Mesendoderm (in vitro differentiated cells): Measurements from ENCODE around the gene KIF2C. TPM values are rescaled to one million over a fixed set of nuclear protein-coding genes. Genes with fewer than 3 reads are reported as not detected.

Experiments
- DNase-seq: peaks from one replicate; pipeline ENCODE4 v3.0.0; 2013
- H2AK5ac ChIP-seq: 2 replicates; pipeline ENCODE4 v1.6.1; 2013; ENCODE audit warnings: low read length, inconsistent platforms
- H2BK120ac ChIP-seq: 2 replicates; pipeline ENCODE4 v1.6.1; 2013; ENCODE audit warnings: low read depth, mild to moderate bottlenecking, low read length, moderate library complexity, mixed read lengths
- H2BK15ac ChIP-seq: replicated peaks from 2 replicates; pipeline ENCODE4 v1.6.1; 2013; ENCODE audit warnings: low read depth, mild to moderate bottlenecking, moderate library complexity
- H2BK5ac ChIP-seq: 2 replicates; pipeline ENCODE4 v1.6.1; 2013; ENCODE audit warnings: low read length, inconsistent platforms
- H3K18ac ChIP-seq: 2 replicates; pipeline ENCODE4 v1.6.1; 2013; ENCODE audit warnings: mild to moderate bottlenecking, low read length, mixed read lengths
- H3K23ac ChIP-seq: one replicate; pipeline ENCODE4 v1.6.1; 2013; ENCODE audit warnings: low read length
- H3K27ac ChIP-seq: 2 replicates; pipeline ENCODE4 v1.5.1; 2013; ENCODE audit warnings: low read depth, mild to moderate bottlenecking, inconsistent platforms, low read length, moderate library complexity
- H3K27me3 ChIP-seq: 2 replicates; pipeline ENCODE4 v1.6.1; 2013; ENCODE audit warnings: low read length, control low read depth, mild to moderate bottlenecking, inconsistent platforms; ENCODE audit not compliant: insufficient read depth, poor library complexity
- H3K36me3 ChIP-seq: 2 replicates; pipeline ENCODE4 v1.6.1; 2013; ENCODE audit warnings: low read length, inconsistent platforms; ENCODE audit not compliant: control insufficient read depth, insufficient read depth
- H3K4ac ChIP-seq: one replicate; pipeline ENCODE4 v1.6.1; 2013; ENCODE audit warnings: low read depth, mild to moderate bottlenecking, low read length, moderate library complexity
- H3K4me1 ChIP-seq: 2 replicates; pipeline ENCODE4 v1.6.1; 2013; ENCODE audit warnings: low read depth, low read length, inconsistent platforms; ENCODE audit not compliant: control insufficient read depth
- H3K4me2 ChIP-seq: 2 replicates; pipeline ENCODE4 v1.6.1; 2013; ENCODE audit warnings: low read length
- H3K4me3 ChIP-seq: 2 replicates; pipeline ENCODE4 v1.5.1; 2013; ENCODE audit warnings: mild to moderate bottlenecking, low read length
- H3K56ac ChIP-seq: one replicate; pipeline ENCODE4 v1.6.1; 2013; ENCODE audit warnings: low read length
- H3K79me1 ChIP-seq: 2 replicates; pipeline ENCODE4 v1.6.1; 2013; ENCODE audit warnings: low read length, inconsistent platforms
- H3K79me2 ChIP-seq: 2 replicates; pipeline ENCODE4 v1.6.1; 2013; ENCODE audit warnings: mild to moderate bottlenecking, low read length; ENCODE audit not compliant: control insufficient read depth, insufficient read depth
- H3K9ac ChIP-seq: 2 replicates; pipeline ENCODE4 v1.6.1; 2013; ENCODE audit warnings: low read length, inconsistent platforms
- H4K5ac ChIP-seq: one replicate; pipeline ENCODE4 v1.6.1; 2013; ENCODE audit warnings: low read length
- H4K8ac ChIP-seq: one replicate; pipeline ENCODE4 v1.6.1; 2013; ENCODE audit warnings: low read depth, mild to moderate bottlenecking, control low read depth, low read length, moderate library complexity
- WGBS: extraction: QIAGEN DNeasy Blood & Tissue Kit; methylation state at CpG from one replicate; pipeline ENCODE4 v1.1.7; 2013; ENCODE audit warnings: low lambda C conversion rate, missing lambda C conversion rate; ENCODE audit not compliant: insufficient coverage; ENCODE audit errors: extremely low coverage; 5-methylcytosine and 5-hydroxymethylcytosine counted together
- polyA plus RNA-seq, 2 experiments: library from polyadenylated mRNA; stranded (reverse); fragments of 200-250 nt; gene quantifications; one replicate each; pipeline ENCODE4 v1.2.3, GENCODE V29; 2013

Gene KIF2C
- 52.5 TPM for polyA plus RNA-seq (2013, experiment 1 of 2)
- 50.5 TPM for polyA plus RNA-seq (2013, experiment 2 of 2)

DNA sequence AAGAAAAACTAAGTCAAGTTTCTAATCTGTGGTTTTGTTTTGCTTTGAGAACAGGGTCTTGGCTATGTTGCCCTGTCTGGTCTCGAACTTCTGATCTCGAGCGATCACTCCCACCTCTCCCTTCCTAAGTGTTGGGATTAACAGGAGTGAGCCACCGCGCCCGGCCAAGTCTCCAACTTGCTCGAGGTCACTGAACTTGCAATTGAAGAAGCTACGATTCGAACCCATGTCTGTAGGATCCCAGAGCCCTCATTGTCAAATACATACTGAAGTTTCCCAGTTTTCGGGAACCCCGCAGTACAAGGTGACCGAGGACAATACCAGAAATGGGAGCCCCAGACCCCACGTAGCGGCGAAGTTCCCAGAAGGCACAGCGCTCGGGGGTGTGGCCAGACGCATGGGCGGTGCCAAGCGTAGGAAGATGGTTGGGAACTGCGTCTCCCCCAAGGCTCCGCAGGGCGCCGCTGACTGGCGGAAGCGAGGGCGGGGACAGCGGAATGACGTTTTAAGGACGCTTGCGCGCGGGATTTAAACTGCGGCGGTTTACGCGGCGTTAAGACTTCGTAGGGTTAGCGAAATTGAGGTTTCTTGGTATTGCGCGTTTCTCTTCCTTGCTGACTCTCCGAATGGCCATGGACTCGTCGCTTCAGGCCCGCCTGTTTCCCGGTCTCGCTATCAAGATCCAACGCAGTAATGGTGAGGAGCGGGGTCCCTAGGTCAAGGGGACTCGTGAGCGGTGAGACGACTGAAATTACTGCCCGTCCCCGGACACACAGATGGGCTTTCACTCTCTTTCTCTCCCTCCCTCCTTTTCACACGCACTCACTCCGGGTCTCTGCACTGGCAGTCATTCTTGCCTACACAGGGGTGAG is at the start of gene KIF2C:
Gene KIF2C (plus strand): TSS at position 531 of the 872 bp plus-strand sequence. CDS start 96 bp downstream, at position 627.
- peak; percentile 98 for DNase-seq
- Histone ChIP-seq H3K36me3 (peaks cover 2% of the 10 kb centered on the region), H3K23ac (no peak within 1 kb of the TSS), H2BK120ac (no peak within 1 kb of the TSS), H4K5ac (no peak within 1 kb of the TSS), H3K4me2 (peak within 1 kb of the TSS; percentile 86), H3K4ac (peak within 1 kb of the TSS; percentile 38), H2BK5ac (peak within 1 kb of the TSS; percentile 49), H3K4me3 (peak within 1 kb of the TSS; percentile 95), H3K79me1 (peaks cover 17% of the 10 kb centered on the region), H3K27ac (peak within 1 kb of the TSS; percentile 54), H3K18ac (peak within 1 kb of the TSS; percentile 41), H3K27me3 (no peaks in the 10 kb centered on the region), H4K8ac (no peak within 1 kb of the TSS), H3K79me2 (peaks cover 24% of the 10 kb centered on the region), H3K4me1 (no peaks in the 10 kb centered on the region), H2AK5ac (peak within 1 kb of the TSS; percentile 61), H3K56ac (peak within 1 kb of the TSS; percentile 92), H2BK15ac (no peak within 1 kb of the TSS), H3K9ac (peak within 1 kb of the TSS; percentile 84)
- WGBS, result no CpG with 5 or more reads among the region's 57 CpGs

DNA sequence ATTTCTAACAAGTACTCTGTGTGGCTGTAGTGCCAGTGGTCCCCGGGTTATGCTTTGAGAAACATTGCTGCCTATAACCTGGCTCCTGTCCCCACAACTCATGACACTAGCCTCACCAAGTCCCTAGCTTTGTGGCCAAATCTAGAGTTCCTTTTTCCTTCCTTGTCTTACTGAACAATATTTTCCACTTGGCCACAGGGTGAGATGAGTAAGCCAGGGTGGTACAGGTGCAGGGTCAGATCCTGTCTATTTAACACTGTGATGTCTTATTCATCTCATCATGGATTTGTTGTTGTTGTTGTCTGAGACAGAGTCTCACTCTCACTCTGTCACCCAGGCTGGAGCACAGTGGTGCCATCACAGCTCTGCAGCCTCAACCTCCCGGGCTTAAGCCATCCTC is 46.5 kb upstream of the KIF2C start:
- H3K79me2 ChIP-seq, result no peaks in the 10 kb centered on the region
- no peak overlapping the region for H3K56ac ChIP-seq
- no peak overlapping the region for H4K8ac ChIP-seq
- no peak overlapping the region for H3K27ac ChIP-seq
- no peak overlapping the region for H2BK120ac ChIP-seq
- H3K23ac ChIP-seq, result no peak overlapping the region
- no peaks in the 10 kb centered on the region for H3K79me1 ChIP-seq
- no CpG with 5 or more reads among the region's 2 CpGs for WGBS
- no peak overlapping the region for H3K9ac ChIP-seq
- no peaks in the 10 kb centered on the region for H3K36me3 ChIP-seq
- H3K4me1 ChIP-seq, result no peaks in the 10 kb centered on the region
- no peak overlapping the region for H3K4me3 ChIP-seq
- H2BK5ac ChIP-seq, result no peak overlapping the region
- no peak overlapping the region for H3K18ac ChIP-seq
- H4K5ac ChIP-seq, result no peak overlapping the region
- no peak overlapping the region for H3K4ac ChIP-seq
- no peak overlapping the region for H2BK15ac ChIP-seq
- DNase-seq, result no peak
- no peaks in the 10 kb centered on the region for H3K27me3 ChIP-seq
- H3K4me2 ChIP-seq, result no peak overlapping the region
- no peak overlapping the region for H2AK5ac ChIP-seq

DNA sequence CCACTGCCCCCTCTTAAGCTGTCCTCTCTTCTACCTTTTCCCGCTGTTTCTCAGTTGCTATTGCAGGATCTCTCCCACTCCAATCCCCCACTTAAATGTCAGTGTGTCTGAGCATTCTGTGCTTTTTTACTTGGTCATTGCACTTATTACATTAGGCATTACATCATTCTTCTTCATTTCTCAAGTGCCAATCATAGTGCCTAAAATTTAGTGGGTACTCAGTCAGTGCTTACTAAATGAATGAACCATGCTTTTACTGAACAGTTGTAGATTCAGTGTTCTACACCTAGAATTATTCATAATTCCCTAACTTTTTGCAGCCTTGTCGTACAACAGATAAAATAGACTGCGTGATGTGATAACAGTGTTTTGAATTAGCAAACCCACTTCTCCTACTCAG is 45.7 kb upstream of the KIF2C start:
- Histone ChIP-seq H3K79me2 (no peaks in the 10 kb centered on the region), H3K4ac (no peak overlapping the region), H2BK5ac (no peak overlapping the region), H4K8ac (no peak overlapping the region), H3K27me3 (no peaks in the 10 kb centered on the region), H2AK5ac (no peak overlapping the region), H3K18ac (no peak overlapping the region), H4K5ac (no peak overlapping the region), H2BK15ac (no peak overlapping the region), H3K27ac (no peak overlapping the region), H3K4me1 (no peaks in the 10 kb centered on the region), H3K36me3 (no peaks in the 10 kb centered on the region), H2BK120ac (no peak overlapping the region), H3K56ac (no peak overlapping the region), H3K9ac (no peak overlapping the region), H3K4me2 (no peak overlapping the region), H3K23ac (no peak overlapping the region), H3K79me1 (no peaks in the 10 kb centered on the region), H3K4me3 (no peak overlapping the region)
- no CpG with 5 or more reads among the region's 3 CpGs for WGBS
- no peak for DNase-seq

DNA sequence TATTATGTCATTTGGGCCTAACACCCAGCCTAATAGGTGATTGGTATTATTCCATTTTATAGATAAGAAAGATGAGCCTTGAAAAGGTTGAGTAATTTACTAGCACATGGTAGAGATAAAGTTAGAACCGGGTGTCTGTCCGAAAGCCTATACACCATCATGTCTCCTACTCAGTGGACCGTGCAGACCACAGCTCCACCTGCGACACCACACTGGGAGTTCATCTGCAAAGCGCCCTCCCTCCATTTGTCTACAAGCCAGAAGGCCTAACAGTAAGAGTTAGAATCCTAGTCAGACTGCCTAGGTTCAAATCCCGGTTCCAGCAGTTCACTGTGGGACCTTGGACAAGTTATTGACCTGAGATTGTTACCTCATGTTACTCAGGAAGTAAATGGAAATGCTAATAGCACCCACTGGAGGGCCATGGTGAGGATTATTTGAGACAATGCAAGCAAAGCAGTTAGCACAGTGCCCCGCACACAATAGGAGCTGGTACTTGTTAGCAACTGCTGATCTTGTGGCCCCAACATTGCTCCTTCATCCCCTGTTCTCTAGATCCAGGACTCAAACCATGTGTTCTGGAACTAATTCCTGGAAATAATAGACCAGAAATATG is 44.7 kb upstream of the KIF2C start:
- H4K8ac ChIP-seq, result no peak overlapping the region
- H3K27ac ChIP-seq, result no peak overlapping the region
- no peaks in the 10 kb centered on the region for H3K79me2 ChIP-seq
- no peak overlapping the region for H3K56ac ChIP-seq
- H2BK15ac ChIP-seq, result no peak overlapping the region
- no peak overlapping the region for H2BK5ac ChIP-seq
- H2BK120ac ChIP-seq, result no peak overlapping the region
- H3K23ac ChIP-seq, result no peak overlapping the region
- no peak overlapping the region for H3K4ac ChIP-seq
- no peaks in the 10 kb centered on the region for H3K4me1 ChIP-seq
- H3K36me3 ChIP-seq, result no peaks in the 10 kb centered on the region
- no CpG with 5 or more reads among the region's 7 CpGs for WGBS
- H3K79me1 ChIP-seq, result no peaks in the 10 kb centered on the region
- no peak overlapping the region for H4K5ac ChIP-seq
- no peaks in the 10 kb centered on the region for H3K27me3 ChIP-seq
- H2AK5ac ChIP-seq, result no peak overlapping the region
- H3K4me2 ChIP-seq, result no peak overlapping the region
- H3K9ac ChIP-seq, result no peak overlapping the region
- H3K18ac ChIP-seq, result no peak overlapping the region
- DNase-seq, result peak; percentile 48
- H3K4me3 ChIP-seq, result no peak overlapping the region

DNA sequence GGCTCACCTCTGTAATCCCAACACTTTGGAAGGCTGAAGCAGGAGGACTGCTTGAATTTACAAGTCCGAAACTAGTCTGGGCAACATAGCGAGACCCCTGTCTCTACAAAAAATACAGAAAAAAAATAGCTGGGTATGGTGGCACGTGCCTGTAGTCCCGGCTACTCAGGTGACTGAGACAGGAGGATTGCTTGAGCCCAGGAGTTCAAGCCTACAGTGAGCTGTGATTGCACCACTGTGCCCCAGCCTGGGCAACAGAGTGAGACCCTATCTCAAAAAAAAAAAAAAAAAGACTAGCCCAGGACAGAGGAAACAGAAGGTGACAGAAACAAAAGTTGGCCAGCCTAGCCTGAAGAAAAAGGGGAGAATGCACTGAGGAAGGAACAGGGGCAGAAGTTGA is 44.0 kb upstream of the KIF2C start:
- Histone ChIP-seq H3K4me3 (no peak overlapping the region), H3K36me3 (no peaks in the 10 kb centered on the region), H3K23ac (no peak overlapping the region), H3K27me3 (no peaks in the 10 kb centered on the region), H3K4me2 (no peak overlapping the region), H3K4me1 (no peaks in the 10 kb centered on the region), H4K8ac (no peak overlapping the region), H4K5ac (no peak overlapping the region), H3K56ac (no peak overlapping the region), H3K27ac (no peak overlapping the region), H2AK5ac (no peak overlapping the region), H2BK5ac (no peak overlapping the region), H3K9ac (no peak overlapping the region), H3K79me1 (no peaks in the 10 kb centered on the region), H3K4ac (no peak overlapping the region), H3K79me2 (no peaks in the 10 kb centered on the region), H2BK15ac (no peak overlapping the region), H2BK120ac (no peak overlapping the region), H3K18ac (no peak overlapping the region)
- no CpG with 5 or more reads among the region's 4 CpGs for WGBS
- no peak for DNase-seq
